Measurements from ENCODE around the gene DUT. TPM values are rescaled to one million over a fixed set of nuclear protein-coding genes. Genes with fewer than 3 reads are reported as not detected.

The DUT gene
- total RNA-seq, 1 donor from 2014 or later: 150 TPM

DNA sequence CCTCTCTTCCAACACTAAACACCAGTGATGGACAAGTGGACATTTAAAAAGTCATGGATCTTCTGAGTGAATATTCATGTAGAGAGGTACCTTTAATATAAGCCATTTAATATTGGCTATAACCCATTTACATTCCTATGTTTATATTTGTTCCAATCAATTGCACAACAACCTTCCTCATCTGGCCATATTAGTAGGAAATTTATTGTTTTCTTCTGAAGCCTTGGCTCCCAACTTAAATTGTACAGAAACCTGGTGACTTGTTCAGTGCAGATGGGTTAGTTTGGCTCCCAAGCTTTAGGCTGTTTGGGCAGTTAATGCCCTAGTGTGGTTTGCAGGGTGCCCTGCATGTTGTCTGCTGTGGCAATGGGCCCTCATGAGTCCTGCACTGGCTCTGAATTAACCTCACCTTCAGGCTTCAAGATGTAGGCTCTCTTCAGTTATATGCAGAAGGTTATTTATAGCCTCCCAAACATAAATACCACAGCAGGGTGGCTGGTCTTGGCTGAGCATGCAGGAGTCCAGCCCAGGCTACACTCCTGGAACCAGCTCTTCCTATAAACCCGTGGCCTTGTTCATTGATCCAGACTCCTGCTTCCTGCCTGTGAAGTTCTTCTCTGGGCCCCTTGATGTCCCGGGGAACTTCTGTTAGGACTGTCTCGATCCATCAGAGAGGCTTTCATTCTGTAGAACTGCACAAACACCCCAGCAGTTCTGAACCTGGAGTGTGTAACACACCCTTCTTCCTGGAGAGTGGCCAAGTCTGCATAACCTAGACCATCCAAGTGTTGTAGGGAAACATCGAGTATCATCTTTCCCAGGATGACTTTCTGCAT, 57.0 kb downstream of the DUT start:
- Histone ChIP-seq H3K27me3 (no peaks in the 10 kb centered on the region), H3K4me3 (no peak overlapping the region), H3K9me3 (no peaks in the 10 kb centered on the region), H3K36me3 (no peaks in the 10 kb centered on the region), H3K27ac (peak overlapping the region; percentile 8 to 38), H3K4me1 (peaks cover 11 to 49% of the 10 kb centered on the region in 2 donors)
- intact Hi-C loops (cut with DNase I): no loop called here
- TF ChIP-seq, protein P1, sequence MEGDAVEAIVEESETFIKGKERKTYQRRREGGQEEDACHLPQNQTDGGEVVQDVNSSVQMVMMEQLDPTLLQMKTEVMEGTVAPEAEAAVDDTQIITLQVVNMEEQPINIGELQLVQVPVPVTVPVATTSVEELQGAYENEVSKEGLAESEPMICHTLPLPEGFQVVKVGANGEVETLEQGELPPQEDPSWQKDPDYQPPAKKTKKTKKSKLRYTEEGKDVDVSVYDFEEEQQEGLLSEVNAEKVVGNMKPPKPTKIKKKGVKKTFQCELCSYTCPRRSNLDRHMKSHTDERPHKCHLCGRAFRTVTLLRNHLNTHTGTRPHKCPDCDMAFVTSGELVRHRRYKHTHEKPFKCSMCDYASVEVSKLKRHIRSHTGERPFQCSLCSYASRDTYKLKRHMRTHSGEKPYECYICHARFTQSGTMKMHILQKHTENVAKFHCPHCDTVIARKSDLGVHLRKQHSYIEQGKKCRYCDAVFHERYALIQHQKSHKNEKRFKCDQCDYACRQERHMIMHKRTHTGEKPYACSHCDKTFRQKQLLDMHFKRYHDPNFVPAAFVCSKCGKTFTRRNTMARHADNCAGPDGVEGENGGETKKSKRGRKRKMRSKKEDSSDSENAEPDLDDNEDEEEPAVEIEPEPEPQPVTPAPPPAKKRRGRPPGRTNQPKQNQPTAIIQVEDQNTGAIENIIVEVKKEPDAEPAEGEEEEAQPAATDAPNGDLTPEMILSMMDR (IDR thresholded peaks at IDR 0.05): no peak
- no peak for DNase-seq (ENCODE audit: low spot score in 2 of 2)

DNA sequence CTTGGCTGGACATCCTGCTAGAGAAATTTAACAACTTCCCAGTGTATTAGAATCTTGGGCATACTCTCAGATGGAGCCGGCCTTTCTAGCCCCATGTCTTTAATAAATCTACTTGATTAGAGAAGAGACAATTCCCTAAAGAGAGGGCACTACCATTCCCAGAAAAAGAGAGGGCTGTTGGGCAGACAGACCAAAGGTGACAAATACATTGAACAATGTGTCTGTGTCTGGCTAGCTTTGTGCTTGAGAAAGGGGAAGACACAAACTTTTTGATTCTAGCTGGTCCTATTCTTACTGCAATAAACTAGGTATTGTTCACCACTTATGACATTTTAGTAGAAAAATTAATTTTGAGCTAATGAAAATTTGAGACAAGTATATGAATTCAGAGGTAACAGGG, 57.7 kb downstream of the DUT start:
- no peaks in the 10 kb centered on the region for H3K27me3 ChIP-seq
- H3K9me3 ChIP-seq: no peaks in the 10 kb centered on the region
- peaks cover 11 to 56% of the 10 kb centered on the region in 2 donors for H3K4me1 ChIP-seq
- TF ChIP-seq, protein P1 (IDR thresholded peaks at IDR 0.05): no peak
- intact Hi-C loops (cut with DNase I): no loop called here
- no peaks in the 10 kb centered on the region for H3K36me3 ChIP-seq
- H3K27ac ChIP-seq: no peak overlapping the region
- H3K4me3 ChIP-seq: no peak overlapping the region
- DNase-seq (ENCODE audit: low spot score in 2 of 2): no peak

DNA sequence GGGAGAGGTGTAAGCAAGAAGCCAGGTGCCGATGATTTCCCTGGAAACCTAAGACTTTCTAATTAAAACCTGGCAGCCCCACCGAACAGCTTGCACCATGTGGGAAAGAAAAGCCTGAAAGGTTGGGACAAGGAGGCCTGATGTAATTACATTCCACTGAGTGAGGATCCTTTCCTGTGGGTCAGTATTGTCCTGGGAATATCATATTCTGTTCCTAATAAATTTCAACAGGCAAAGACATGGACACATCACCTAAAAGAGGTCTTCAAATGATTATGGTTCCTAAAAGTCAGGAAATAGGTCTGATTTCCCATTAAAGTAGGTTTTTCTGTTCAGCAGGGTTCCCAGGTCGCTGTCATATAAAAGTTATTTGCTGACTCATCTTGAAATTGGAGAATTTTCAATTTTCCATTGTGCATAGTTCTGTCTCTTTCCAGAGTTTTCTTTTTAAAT, 58.5 kb downstream of the DUT start:
- no peaks in the 10 kb centered on the region for H3K9me3 ChIP-seq
- intact Hi-C loops (cut with DNase I): no loop called here
- peak overlapping the region in 1 of 2 donors; percentile 4 for H3K27ac ChIP-seq
- H3K36me3 ChIP-seq: no peaks in the 10 kb centered on the region
- peaks cover 11 to 63% of the 10 kb centered on the region in 2 donors for H3K4me1 ChIP-seq
- TF ChIP-seq, protein P1 (IDR thresholded peaks at IDR 0.05): no peak
- H3K27me3 ChIP-seq: no peaks in the 10 kb centered on the region
- no peak for DNase-seq (ENCODE audit: low spot score in 2 of 2)
- H3K4me3 ChIP-seq: no peak overlapping the region

DNA sequence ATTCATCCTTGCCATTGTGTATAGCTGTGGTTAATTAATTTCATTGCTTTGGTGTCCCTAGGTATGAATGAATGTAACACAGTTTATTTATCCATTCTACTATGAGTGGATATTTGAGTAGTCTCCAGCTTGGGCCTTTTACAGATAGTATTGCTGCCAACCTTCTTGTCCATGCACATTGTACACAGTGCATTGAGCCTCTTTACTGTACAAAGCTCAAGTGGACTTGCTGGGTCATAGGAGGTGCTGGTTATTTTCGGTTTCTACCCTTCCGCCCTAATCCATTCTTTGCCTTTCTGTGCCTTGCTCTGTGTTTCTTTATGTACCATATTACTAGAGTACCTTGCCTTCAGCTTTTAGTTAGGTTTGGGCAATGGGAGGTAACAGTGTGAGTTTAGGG, 60.7 kb downstream of the DUT start:
- Histone ChIP-seq H3K27ac (peak overlapping the region; percentile 83 to 86), H3K9me3 (no peaks in the 10 kb centered on the region), H3K4me3 (no peak overlapping the region), H3K27me3 (no peaks in the 10 kb centered on the region), H3K4me1 (peaks cover 11 to 65% of the 10 kb centered on the region in 2 donors), H3K36me3 (no peaks in the 10 kb centered on the region)
- intact Hi-C loops (cut with DNase I): loop anchor here (1.0 kb wide), 1 partner anchor 22 kb away; no protein-coding TSS in a partner anchor
- DNase-seq (ENCODE audit: low spot score in 2 of 2): no peak
- TF ChIP-seq, protein P1 (IDR thresholded peaks at IDR 0.05): no peak

DNA sequence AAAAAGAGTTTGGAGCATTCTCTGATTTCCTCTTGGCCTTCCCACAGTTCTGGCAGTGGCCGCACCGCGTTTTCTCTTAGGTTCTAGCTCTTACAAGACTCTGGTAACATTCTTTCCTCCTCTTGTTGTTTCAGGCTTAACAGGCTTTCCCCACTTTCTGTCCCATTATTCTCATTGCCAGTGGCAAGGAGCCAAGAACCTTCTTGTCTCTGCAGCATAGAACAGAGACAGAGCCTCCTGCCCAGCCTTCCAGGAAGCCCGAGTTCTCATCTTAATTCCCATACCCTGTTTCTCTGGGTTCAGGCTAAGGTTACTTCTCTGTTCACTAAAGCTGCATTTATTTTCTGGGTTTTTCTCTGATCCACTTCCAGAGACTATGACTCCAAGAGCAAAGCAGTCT, 61.1 kb downstream of the DUT start:
- H3K9me3 ChIP-seq: no peaks in the 10 kb centered on the region

More for the DNA sequence above, 61.1 kb downstream of the DUT start:
- TF ChIP-seq, protein P1 (IDR thresholded peaks at IDR 0.05): no peak
- H3K4me3 ChIP-seq: no peak overlapping the region
- peaks cover 11 to 65% of the 10 kb centered on the region in 2 donors for H3K4me1 ChIP-seq
- peak in 1 of 2 donors; percentile 79 for DNase-seq (ENCODE audit: low spot score in 2 of 2)
- no peaks in the 10 kb centered on the region for H3K27me3 ChIP-seq
- H3K36me3 ChIP-seq: no peaks in the 10 kb centered on the region
- intact Hi-C loops (cut with DNase I): loop anchor here (1.0 kb wide), 1 partner anchor 22 kb away; no protein-coding TSS in a partner anchor
- H3K27ac ChIP-seq: peak overlapping the region; percentile 83 to 86

Other genes starting within 250 kb of the DUT start
- not detected for gene SLC24A5, start 210.4 kb upstream of the DUT start, total RNA-seq
- 13.6 TPM for gene MYEF2, start 153.1 kb upstream of the DUT start, total RNA-seq
- gene CTXN2, start 139.8 kb upstream of the DUT start, total RNA-seq: not detected
- not detected for gene SLC12A1, start 125.1 kb upstream of the DUT start, total RNA-seq